SK-N-MC (cell line): ENCODE data around the gene FGF18.

Source experiments
- EZH2 ChIP-seq: fragments of 200-600 bp; sonication (generic); IDR thresholded peaks from one replicate; pipeline ENCODE4 v1.6.1; 2017; ENCODE audit warnings: antibody characterized with exemption
- FOXP2 ChIP-seq: optimal IDR thresholded peaks from 2 replicates; pipeline ENCODE3; 2011; ENCODE audit warnings: mild to moderate bottlenecking, moderate library complexity; ENCODE audit not compliant: insufficient read depth; ENCODE audit errors: extremely low read length, control extremely low read depth
- POLR2AphosphoS5 ChIP-seq: IDR thresholded peaks from 2 replicates; pipeline ENCODE4 v1.6.1; 2012; ENCODE audit warnings: mild to moderate bottlenecking, low read depth, low read length, borderline replicate concordance

DNA sequence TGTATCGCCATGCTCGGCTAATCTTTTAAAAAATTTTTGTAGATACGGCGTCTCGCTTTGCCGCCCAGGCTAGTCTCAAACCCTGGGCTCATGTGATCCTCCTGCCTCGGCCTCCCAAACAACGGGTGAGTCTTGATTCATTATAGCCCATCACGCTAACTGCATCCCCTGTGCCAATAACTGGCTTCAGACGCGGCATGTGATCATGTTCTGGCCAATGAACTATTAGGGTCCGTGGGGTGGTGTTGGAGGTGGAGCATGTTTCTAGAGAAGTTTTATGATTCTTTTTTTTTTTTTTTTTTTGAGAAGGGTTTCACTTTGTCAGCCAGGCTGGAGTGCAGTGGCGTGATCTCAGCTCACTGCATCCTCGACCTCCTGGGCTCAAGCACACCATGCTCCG lies 51.0 kb downstream of the FGF18 start:
- TF ChIP-seq EZH2 = no peak
- no peak for TF ChIP-seq POLR2AphosphoS5
- no peak for TF ChIP-seq FOXP2
